Endodermal cell (in vitro differentiated cells): ENCODE data around the gene CHST9. TPM values are rescaled to one million over a fixed set of nuclear protein-coding genes. Genes with fewer than 3 reads are reported as not detected.

Experiments used
- DNase-seq: peaks from one replicate; pipeline ENCODE4 v3.0.0-alpha.2; 2017
- H3K27ac ChIP-seq: 2 replicates; pipeline ENCODE4 v1.5.1; 2013; ENCODE audit warnings: mild to moderate bottlenecking, low read depth, low read length, moderate library complexity
- H3K27me3 ChIP-seq: 2 replicates; pipeline ENCODE4 v1.6.1; 2013; ENCODE audit warnings: mild to moderate bottlenecking, low read length, moderate library complexity; ENCODE audit not compliant: insufficient read depth, control insufficient read depth, poor library complexity, severe bottlenecking
- H3K36me3 ChIP-seq: 2 replicates; pipeline ENCODE4 v1.7.0; 2013; ENCODE audit warnings: mild to moderate bottlenecking, low read length, moderate library complexity; ENCODE audit not compliant: control insufficient read depth, insufficient read depth
- H3K4me1 ChIP-seq: one replicate; pipeline ENCODE4 v1.7.0; 2013; ENCODE audit warnings: low read length; ENCODE audit not compliant: control insufficient read depth, insufficient read depth
- H3K4me3 ChIP-seq: 2 replicates; pipeline ENCODE4 v1.5.1; 2013; ENCODE audit warnings: mild to moderate bottlenecking, low read length, moderate library complexity
- H3K9ac ChIP-seq: 2 replicates; pipeline ENCODE4 v1.6.1; 2013; ENCODE audit warnings: mild to moderate bottlenecking, low read length, moderate library complexity; ENCODE audit not compliant: poor library complexity, severe bottlenecking; ENCODE audit errors: extremely low read depth
- H3K9me3 ChIP-seq: 2 replicates; pipeline ENCODE4 v1.6.1; 2013; ENCODE audit warnings: mild to moderate bottlenecking, low read length, moderate library complexity; ENCODE audit not compliant: control insufficient read depth
- H3K27ac Mint-ChIP-seq: 2 replicates; pipeline ENCODE4 v1.8.0; 2020; ENCODE audit warnings: mixed read lengths
- H3K27me3 Mint-ChIP-seq: 2 replicates; pipeline ENCODE4 v1.8.0; 2021; ENCODE audit warnings: mild to moderate bottlenecking, mixed read lengths; ENCODE audit not compliant: insufficient read depth
- H3K36me3 Mint-ChIP-seq: 2 replicates; pipeline ENCODE4 v1.8.0; 2020; ENCODE audit warnings: low read depth, mixed read lengths
- H3K4me1 Mint-ChIP-seq: 2 replicates; pipeline ENCODE4 v1.8.0; 2020; ENCODE audit warnings: mixed read lengths
- H3K4me3 Mint-ChIP-seq: 2 replicates; pipeline ENCODE4 v1.8.0; 2020; ENCODE audit warnings: mild to moderate bottlenecking, moderate library complexity, mixed read lengths
- H3K9me3 Mint-ChIP-seq: 2 replicates; pipeline ENCODE4 v1.8.0; 2020; ENCODE audit warnings: mild to moderate bottlenecking, mixed read lengths
- CTCF ChIP-seq: fragments of 200-600 bp; sonication (generic); conservative IDR thresholded peaks from 2 replicates; pipeline ENCODE4 v1.5.0; 2021; ENCODE audit warnings: antibody characterized with exemption, mild to moderate bottlenecking
- WGBS, 2 experiments: methylation state at CpG; one replicate each; pipeline versions ENCODE4 v1.1.5 to v1.1.7; 2013; ENCODE audit warnings: missing lambda C conversion rate in 2 of 2, mixed read lengths in 1 of 2; ENCODE audit not compliant: insufficient coverage in 1 of 2, insufficient read length in 1 of 2; 5-methylcytosine and 5-hydroxymethylcytosine counted together
- total RNA-seq, 2 donors: library from RNA; stranded (reverse); fragmentation: NEBNext Ultra II Directional in 1 of 2; extraction: Animal tissue kit (Norgen Biotek cat#: 25700) in 1 of 2; gene quantifications; 2 replicates in 1 of 2; 3 replicates in 1 of 2; pipeline ENCODE4 v1.2.1, GENCODE V29; 2021

CHST9 gene
- total RNA-seq, 2 donors from 2014 or later, result 47.5 to 75.8 TPM

DNA sequence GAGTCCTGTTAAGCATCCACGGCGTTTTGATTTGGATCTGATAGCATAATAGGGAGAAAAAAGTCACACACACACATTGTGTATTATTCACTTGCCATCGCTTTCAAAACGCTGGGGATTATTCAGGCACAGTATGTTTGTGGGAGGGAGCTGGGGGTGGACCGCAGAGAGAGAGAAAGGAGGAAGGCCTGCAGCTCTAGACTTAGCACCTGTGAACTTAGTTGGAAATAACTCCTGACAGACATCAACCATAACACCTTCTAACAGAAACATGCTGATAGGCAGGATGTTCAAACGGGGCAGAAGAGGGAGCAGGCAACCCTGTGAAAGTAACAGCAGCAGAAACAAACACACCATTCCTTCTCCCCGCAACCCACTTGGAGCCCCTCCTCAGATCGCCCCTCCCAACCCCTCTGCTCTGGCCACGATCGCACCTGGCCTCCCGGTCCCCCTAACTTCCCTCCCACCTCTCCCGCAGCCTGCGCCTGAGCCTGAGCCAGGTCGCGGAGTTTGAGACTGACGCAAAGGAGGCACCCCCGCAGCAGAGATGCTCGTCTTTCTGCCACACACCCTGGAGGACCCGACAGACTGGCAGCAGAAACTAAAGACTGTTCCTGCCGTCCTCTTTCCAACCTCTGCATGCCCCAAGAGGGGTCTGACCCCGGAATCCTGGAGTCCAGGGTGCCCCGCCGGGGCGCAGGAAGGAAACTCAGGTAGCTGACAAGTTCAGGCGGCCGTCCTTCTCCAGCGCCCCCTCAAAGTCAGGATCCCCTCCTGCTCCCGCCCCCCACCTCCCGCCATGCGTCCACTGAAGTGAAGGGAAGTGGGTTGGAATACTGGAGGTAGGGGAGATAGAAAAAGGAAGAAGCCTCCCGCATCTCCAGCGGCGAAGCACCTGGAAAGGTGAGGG lies 738 bp downstream of the CHST9 start:
- H3K27me3 Mint-ChIP-seq, result peaks cover 14% of the 10 kb centered on the region
- peak overlapping the region; percentile 80 for H3K4me3 ChIP-seq
- peak overlapping the region; percentile 17 for H3K27ac Mint-ChIP-seq

GRCh38 chr18:27181726-27182125 lies 3.4 kb downstream of the CHST9 start:
- Mint-ChIP-seq H3K27ac (peak overlapping the region; percentile 55), H3K27me3 (peaks cover 14% of the 10 kb centered on the region), H3K36me3 (no peaks in the 10 kb centered on the region), H3K9me3 (no peaks in the 10 kb centered on the region), H3K4me1 (peaks cover 33% of the 10 kb centered on the region), H3K4me3 (no peak overlapping the region)
- WGBS, 2 experiments, result 91% methylated on average over 1 of the region's 1 CpG; no CpG with 5 or more reads in 1 of the 2 experiments
- no peaks in the 10 kb centered on the region for H3K9me3 ChIP-seq
- H3K4me3 ChIP-seq, result no peak overlapping the region
- DNase-seq, result no peak
- TF ChIP-seq CTCF, result no peak
- H3K4me1 ChIP-seq, result no peaks in the 10 kb centered on the region
- no peak overlapping the region for H3K27ac ChIP-seq
- no peak overlapping the region for H3K9ac ChIP-seq
- no peaks in the 10 kb centered on the region for H3K36me3 ChIP-seq
- H3K27me3 ChIP-seq, result peaks cover 29% of the 10 kb centered on the region

More for the DNA sequence above, 738 bp downstream of the CHST9 start:
- Histone ChIP-seq H3K36me3 (no peaks in the 10 kb centered on the region), H3K9me3 (no peaks in the 10 kb centered on the region), H3K9ac (no peak overlapping the region), H3K27me3 (peaks cover 29% of the 10 kb centered on the region), H3K27ac (no peak overlapping the region), H3K4me1 (no peaks in the 10 kb centered on the region)
- no peak for TF ChIP-seq CTCF
- no peaks in the 10 kb centered on the region for H3K36me3 Mint-ChIP-seq
- H3K9me3 Mint-ChIP-seq, result no peaks in the 10 kb centered on the region
- WGBS, 2 experiments, result 0 to 6% methylated on average over 6 to 33 of the region's 33 CpGs
- H3K4me3 Mint-ChIP-seq, result peak overlapping the region; percentile 78
- peaks cover 23% of the 10 kb centered on the region for H3K4me1 Mint-ChIP-seq
- DNase-seq, result peak; percentile 83

- DNase-seq, result no peak
Measured at GRCh38 chr18:27178424-27178823, 6.7 kb downstream of the CHST9 start.

More at GRCh38 chr18:27178424-27178823, 6.7 kb downstream of the CHST9 start:
- Mint-ChIP-seq H3K36me3 (no peaks in the 10 kb centered on the region), H3K4me3 (no peak overlapping the region), H3K27me3 (no peaks in the 10 kb centered on the region), H3K4me1 (peaks cover 43% of the 10 kb centered on the region), H3K27ac (no peak overlapping the region), H3K9me3 (no peaks in the 10 kb centered on the region)
- H3K27me3 ChIP-seq, result peaks cover 2% of the 10 kb centered on the region
- no peak overlapping the region for H3K9ac ChIP-seq
- H3K9me3 ChIP-seq, result no peaks in the 10 kb centered on the region
- no peaks in the 10 kb centered on the region for H3K36me3 ChIP-seq
- H3K4me3 ChIP-seq, result no peak overlapping the region
- H3K4me1 ChIP-seq, result peaks cover 6% of the 10 kb centered on the region
- no peak overlapping the region for H3K27ac ChIP-seq
- no peak for TF ChIP-seq CTCF
